ENCODE measurements around the gene GFOD2.

GFOD2 gene

DNA sequence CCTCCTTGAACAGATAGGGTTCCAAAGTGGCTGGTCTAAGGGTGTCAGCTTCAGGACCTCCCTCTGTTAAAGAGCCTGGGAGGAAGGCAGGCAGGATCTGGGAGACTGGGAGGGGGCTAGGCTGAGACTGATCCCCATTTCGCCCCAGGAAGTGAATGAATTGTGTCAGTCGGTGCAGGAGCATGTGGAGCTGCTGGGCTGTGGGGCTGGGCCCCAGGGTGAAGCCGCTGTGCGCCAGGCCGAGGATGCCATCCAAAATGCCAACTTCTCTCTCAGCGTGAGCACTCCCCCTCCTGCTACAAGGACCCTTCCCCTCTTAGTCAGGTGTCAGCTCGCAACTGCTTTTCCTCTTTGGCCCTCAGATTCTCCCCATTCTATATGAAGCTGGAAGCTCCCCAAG lies 68.1 kb downstream of the GFOD2 start:
- no peak for DNase-seq (ENCODE audit: low read depth)
- no peak overlapping the region for H3K4me3 ChIP-seq (ENCODE audit: low read length)
- TF ChIP-seq, protein P1, sequence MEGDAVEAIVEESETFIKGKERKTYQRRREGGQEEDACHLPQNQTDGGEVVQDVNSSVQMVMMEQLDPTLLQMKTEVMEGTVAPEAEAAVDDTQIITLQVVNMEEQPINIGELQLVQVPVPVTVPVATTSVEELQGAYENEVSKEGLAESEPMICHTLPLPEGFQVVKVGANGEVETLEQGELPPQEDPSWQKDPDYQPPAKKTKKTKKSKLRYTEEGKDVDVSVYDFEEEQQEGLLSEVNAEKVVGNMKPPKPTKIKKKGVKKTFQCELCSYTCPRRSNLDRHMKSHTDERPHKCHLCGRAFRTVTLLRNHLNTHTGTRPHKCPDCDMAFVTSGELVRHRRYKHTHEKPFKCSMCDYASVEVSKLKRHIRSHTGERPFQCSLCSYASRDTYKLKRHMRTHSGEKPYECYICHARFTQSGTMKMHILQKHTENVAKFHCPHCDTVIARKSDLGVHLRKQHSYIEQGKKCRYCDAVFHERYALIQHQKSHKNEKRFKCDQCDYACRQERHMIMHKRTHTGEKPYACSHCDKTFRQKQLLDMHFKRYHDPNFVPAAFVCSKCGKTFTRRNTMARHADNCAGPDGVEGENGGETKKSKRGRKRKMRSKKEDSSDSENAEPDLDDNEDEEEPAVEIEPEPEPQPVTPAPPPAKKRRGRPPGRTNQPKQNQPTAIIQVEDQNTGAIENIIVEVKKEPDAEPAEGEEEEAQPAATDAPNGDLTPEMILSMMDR (IDR thresholded peaks at IDR 0.05; ENCODE audit: insufficient read depth, low read depth, low read length, missing control alignments) = no peak

DNA sequence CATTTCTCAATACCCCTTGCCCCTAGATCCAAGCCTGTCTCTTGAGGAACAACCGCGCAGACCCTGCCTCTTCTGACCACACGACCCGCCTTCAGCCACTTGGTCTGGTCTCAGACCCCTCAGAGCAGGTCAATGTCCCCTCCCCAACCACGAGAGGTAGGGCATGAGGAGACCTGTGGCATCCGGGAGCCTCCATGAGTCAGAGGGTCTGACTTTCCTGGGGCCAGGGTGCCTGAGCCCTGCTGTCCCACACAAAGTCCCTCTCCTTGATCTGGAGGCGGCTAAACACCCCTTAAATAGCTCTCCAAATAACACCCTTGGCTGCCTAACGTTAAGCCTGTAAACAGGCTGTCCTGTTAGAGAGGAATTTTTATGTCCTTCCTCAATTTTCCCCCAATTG lies 69.1 kb downstream of the GFOD2 start:
- no peak overlapping the region for H3K4me3 ChIP-seq (ENCODE audit: low read length)
- DNase-seq (ENCODE audit: low read depth) = no peak
- TF ChIP-seq, protein P1 (IDR thresholded peaks at IDR 0.05; ENCODE audit: insufficient read depth, low read depth, low read length, missing control alignments) = no peak

DNA sequence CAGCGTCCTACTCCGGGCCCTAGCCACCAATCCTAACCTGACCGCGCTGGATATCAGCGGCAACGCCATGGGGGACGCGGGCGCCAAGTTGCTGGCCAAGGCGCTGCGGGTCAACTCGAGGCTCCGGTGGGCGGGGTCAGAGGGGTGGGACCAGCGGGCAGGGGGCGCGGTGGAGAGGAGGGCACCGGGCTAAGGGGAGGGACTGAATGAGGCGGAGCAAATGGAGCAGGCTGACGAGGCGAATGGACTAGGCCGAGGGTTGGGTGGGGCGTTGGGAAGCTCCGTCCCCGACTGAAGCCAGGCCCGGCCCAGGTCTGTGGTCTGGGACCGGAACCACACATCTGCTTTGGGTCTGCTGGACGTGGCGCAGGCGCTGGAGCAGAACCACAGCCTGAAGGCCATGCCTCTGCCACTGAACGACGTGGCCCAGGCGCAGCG lies 69.6 kb downstream of the GFOD2 start:
- TF ChIP-seq, protein P1 (IDR thresholded peaks at IDR 0.05; ENCODE audit: insufficient read depth, low read depth, low read length, missing control alignments) = no peak
- H3K4me3 ChIP-seq (ENCODE audit: low read length) = no peak overlapping the region
- no peak for DNase-seq (ENCODE audit: low read depth)

DNA sequence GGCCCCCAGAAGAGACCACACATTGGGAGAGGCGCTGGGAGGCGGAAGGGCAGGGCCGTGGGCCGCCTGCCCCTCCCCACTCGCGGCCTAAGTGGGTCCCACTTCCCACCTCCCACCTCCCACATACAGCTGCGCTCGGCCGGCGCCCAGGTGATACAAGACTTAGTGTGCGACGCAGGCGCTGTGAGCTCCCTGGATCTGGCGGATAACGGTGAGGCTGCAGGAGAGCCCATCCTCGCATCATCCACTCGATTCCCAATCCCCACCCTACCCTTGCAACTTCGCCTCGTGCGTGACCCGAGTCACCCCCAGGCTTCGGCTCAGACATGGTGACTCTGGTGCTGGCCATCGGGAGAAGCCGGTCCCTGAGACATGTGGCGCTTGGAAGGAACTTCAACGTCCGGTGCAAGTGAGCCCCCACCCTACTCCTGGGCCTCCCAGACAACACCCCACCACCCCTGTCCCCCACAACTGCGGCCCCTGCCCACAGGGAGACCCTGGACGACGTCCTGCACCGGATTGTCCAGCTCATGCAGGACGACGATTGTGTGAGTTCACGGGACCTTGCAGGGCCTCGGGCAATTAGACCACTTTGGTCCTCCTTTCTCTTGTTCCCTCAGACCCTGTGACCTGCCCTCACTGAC lies 70.2 kb downstream of the GFOD2 start:
- TF ChIP-seq, protein P1 (IDR thresholded peaks at IDR 0.05; ENCODE audit: insufficient read depth, low read depth, low read length, missing control alignments) = no peak
- DNase-seq (ENCODE audit: low read depth) = no peak
- H3K4me3 ChIP-seq (ENCODE audit: low read length) = no peak overlapping the region

DNA sequence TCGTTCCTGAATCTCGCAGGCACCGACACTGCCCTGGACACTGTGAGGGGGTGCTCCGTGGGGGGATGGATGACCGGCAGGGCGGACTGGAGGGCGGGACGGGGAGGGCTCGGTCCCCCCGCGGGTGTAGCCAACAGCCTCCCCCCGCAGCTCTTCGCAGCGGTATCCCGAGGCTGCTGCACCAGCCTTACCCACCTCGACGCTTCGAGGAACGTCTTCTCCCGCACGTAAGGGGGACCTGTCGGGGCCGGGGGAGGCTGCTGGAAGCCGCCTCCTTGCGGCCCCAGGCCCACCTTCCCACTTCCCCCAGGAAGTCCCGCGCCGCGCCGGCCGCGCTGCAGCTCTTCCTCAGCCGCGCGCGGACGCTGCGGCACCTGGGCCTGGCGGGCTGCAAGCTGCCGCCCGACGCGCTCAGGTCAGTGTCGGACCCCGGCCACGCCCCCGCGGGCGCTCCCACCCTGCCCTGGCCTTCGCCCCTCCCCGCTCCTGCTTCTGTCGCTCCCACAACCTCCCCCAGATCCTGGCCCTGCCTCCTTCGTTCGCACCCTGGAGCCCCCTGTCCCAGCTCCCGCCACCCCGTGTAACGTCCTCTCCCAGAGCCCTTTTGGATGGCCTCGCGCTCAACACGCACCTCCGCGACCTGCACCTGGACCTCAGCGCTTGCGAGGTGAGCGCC lies 70.9 kb downstream of the GFOD2 start:
- DNase-seq (ENCODE audit: low read depth) = no peak
- H3K4me3 ChIP-seq (ENCODE audit: low read length) = no peak overlapping the region
- TF ChIP-seq, protein P1 (IDR thresholded peaks at IDR 0.05; ENCODE audit: insufficient read depth, low read depth, low read length, missing control alignments) = no peak

DNA sequence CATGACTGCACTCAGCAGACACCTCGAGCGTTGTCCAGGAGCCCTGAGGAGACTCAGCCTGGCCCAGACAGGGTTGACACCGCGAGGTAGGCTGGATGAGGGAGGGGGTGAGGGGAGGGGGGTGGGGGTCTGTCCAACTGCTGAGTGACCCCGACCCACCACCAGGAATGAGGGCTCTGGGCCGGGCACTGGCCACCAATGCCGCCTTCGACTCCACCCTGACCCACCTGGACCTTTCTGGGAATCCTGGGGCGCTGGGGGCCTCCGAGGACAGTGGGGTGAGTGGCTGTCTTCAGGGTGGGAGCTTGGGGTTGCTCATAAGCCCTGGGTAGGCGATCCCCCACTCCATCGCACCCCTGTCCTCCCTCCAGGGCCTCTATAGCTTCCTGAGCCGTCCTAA lies 71.4 kb downstream of the GFOD2 start:
- no peak for DNase-seq (ENCODE audit: low read depth)
- TF ChIP-seq, protein P1 (IDR thresholded peaks at IDR 0.05; ENCODE audit: insufficient read depth, low read depth, low read length, missing control alignments) = no peak
- H3K4me3 ChIP-seq (ENCODE audit: low read length) = no peak overlapping the region
